Keratinocyte (primary cell): ENCODE data around the gene CDC34. TPM values are rescaled to one million over a fixed set of nuclear protein-coding genes. Genes with fewer than 3 reads are reported as not detected.

Source experiments
- DNase-seq: peaks from one replicate; pipeline ENCODE4 v3.0.0-alpha.2; 2011; ENCODE audit warnings: low read depth, missing footprints, low spot score
- FAIRE-seq: peaks from 2 replicates; lab custom pipeline; 2011; peaks lifted over from hg19 to GRCh38; lab: Jason Lieb, UNC
- H2AFZ ChIP-seq: 2 replicates; pipeline ENCODE4 v1.6.0; 2012; ENCODE audit warnings: low read length, control low read depth, inconsistent platforms; ENCODE audit not compliant: control insufficient read depth
- H3K27ac ChIP-seq: 2 replicates; pipeline ENCODE4 v1.5.1; 2011; ENCODE audit warnings: low read length; ENCODE audit not compliant: control insufficient read depth, insufficient read depth
- H3K27me3 ChIP-seq: 3 replicates; pipeline ENCODE4 v1.6.0; 2011; ENCODE audit warnings: low read length; ENCODE audit not compliant: control insufficient read depth, insufficient read depth; ENCODE audit errors: extremely low read depth
- H3K36me3 ChIP-seq, 2 experiments: 2 replicates in 1 of 2; 3 replicates in 1 of 2; pipeline ENCODE4 v1.5.1; 2011; ENCODE audit warnings: low read length in 2 of 2, mild to moderate bottlenecking in 1 of 2; ENCODE audit not compliant: control insufficient read depth in 2 of 2, insufficient read depth in 2 of 2; ENCODE audit errors: extremely low read depth in 1 of 2
- H3K4me1 ChIP-seq: 3 replicates; pipeline ENCODE4 v1.5.1; 2011; ENCODE audit warnings: low read length; ENCODE audit not compliant: control insufficient read depth, insufficient read depth; ENCODE audit errors: extremely low read depth
- H3K4me2 ChIP-seq: 3 replicates; pipeline ENCODE4 v1.6.0; 2011; ENCODE audit warnings: low read depth, low read length; ENCODE audit not compliant: control insufficient read depth, insufficient read depth; ENCODE audit errors: extremely low read depth
- H3K4me3 ChIP-seq, 3 experiments: fragments of 200-600 bp in 1 of 3; sonication (generic) in 1 of 3; 2 replicates in 2 of 3; 3 replicates in 1 of 3; pipeline ENCODE4 v1.5.1; 2011 to 2016; ENCODE audit warnings: low read length in 3 of 3, mild to moderate bottlenecking in 3 of 3, control low read depth in 2 of 3, inconsistent platforms in 1 of 3, low read depth in 1 of 3, mixed read lengths in 1 of 3, mixed run types in 1 of 3, moderate library complexity in 1 of 3; ENCODE audit not compliant: control insufficient read depth in 2 of 3, insufficient read depth in 2 of 3; ENCODE audit errors: extremely low read depth in 1 of 3
- H3K79me2 ChIP-seq: 2 replicates; pipeline ENCODE4 v1.6.0; 2012; ENCODE audit warnings: low read length; ENCODE audit not compliant: control insufficient read depth, insufficient read depth
- H3K9ac ChIP-seq: 3 replicates; pipeline ENCODE4 v1.6.0; 2011; ENCODE audit warnings: low read length; ENCODE audit not compliant: control insufficient read depth, insufficient read depth; ENCODE audit errors: extremely low read depth
- H3K9me1 ChIP-seq: 3 replicates; pipeline ENCODE4 v1.6.0; 2011; ENCODE audit warnings: low read length; ENCODE audit not compliant: control insufficient read depth, insufficient read depth; ENCODE audit errors: extremely low read depth
- H3K9me3 ChIP-seq: 2 replicates; pipeline ENCODE4 v1.5.1; 2012; ENCODE audit warnings: low read depth, low read length; ENCODE audit not compliant: control insufficient read depth
- H4K20me1 ChIP-seq: 3 replicates; pipeline ENCODE4 v1.6.0; 2011; ENCODE audit warnings: low read length; ENCODE audit not compliant: control insufficient read depth, insufficient read depth; ENCODE audit errors: extremely low read depth
- CTCF ChIP-seq, 3 experiments: IDR thresholded peaks in 1 of 3; conservative IDR thresholded peaks in 1 of 3; optimal IDR thresholded peaks in 1 of 3; 2 replicates in 2 of 3; 3 replicates in 1 of 3; pipeline versions ENCODE3 to v1.5.1; 2011; ENCODE audit warnings: low read length in 3 of 3, mild to moderate bottlenecking in 3 of 3, moderate library complexity in 2 of 3, control low read depth in 1 of 3, inconsistent platforms in 1 of 3; ENCODE audit not compliant: insufficient read depth in 2 of 3; ENCODE audit errors: extremely low read depth in 1 of 3
- EZH2 ChIP-seq: IDR thresholded peaks from one replicate; pipeline ENCODE4 v1.6.1; 2012; ENCODE audit warnings: inconsistent platforms, mild to moderate bottlenecking, low read length, moderate library complexity
- dilution Hi-C: fragments of 300-500 bp; cut with MboI; formaldehyde crosslinking; loops from one replicate; pipeline ENCODE4 v1.7.0; 2020; ENCODE audit warnings: low sequenced_read_pairs; ENCODE audit not compliant: extremely low pct_ligation_motif_present
- polyA plus RNA-seq, 5 experiments: library from polyadenylated mRNA; depleted of rRNA in 3 of 5; stranded (reverse) in 3 of 5; stranded (forward) in 1 of 5; unstranded in 1 of 5; fragments of >200 nt; gene quantifications; 1 replicate in 1 of 5; 2 replicates in 3 of 5; 3 replicates in 1 of 5; pipeline versions ENCODE4 v1.2.1 to v1.2.3, GENCODE V29; 2011 to 2012; ENCODE audit warnings: missing spikeins in 2 of 5, low read depth in 1 of 5, low replicate concordance in 1 of 5

The CDC34 gene
- polyA plus RNA-seq, 1 donor (not counting 4 experiments of a cell fraction or from before 2014, with no cell fraction given): 47.5 TPM

GRCh38 chr19:508204-509150 is 23.1 kb upstream of the CDC34 start:
- Histone ChIP-seq H3K4me1 (peaks cover 32% of the 10 kb centered on the region), H3K36me3 (peaks cover 0 to 3% of the 10 kb centered on the region in 2 experiments), H3K9ac (peak overlapping the region; percentile 85), H3K4me3 (peak overlapping the region; percentile 57 to 88 (median 74)), H3K27me3 (no peaks in the 10 kb centered on the region), H4K20me1 (no peaks in the 10 kb centered on the region), H2AFZ (no peak overlapping the region), H3K27ac (no peak overlapping the region), H3K9me3 (no peaks in the 10 kb centered on the region), H3K4me2 (peak overlapping the region; percentile 75), H3K9me1 (peaks cover 4% of the 10 kb centered on the region), H3K79me2 (peaks cover 16% of the 10 kb centered on the region)
- no peak for FAIRE-seq
- DNase-seq: no peak
- dilution Hi-C loops: no loop called here
- TF ChIP-seq EZH2 (no peak), CTCF (optimal IDR thresholded peaks at IDR 0.05 in 1 of 3, IDR thresholded peaks at IDR 0.05 in 1 of 3, conservative IDR thresholded peaks at IDR 0.05 in 1 of 3; ENCODE audit: extremely low read depth in 1 of 3, insufficient read depth in 2 of 3, low read length in 3 of 3) (no peak)

- FAIRE-seq (peak; percentile 66), DNase-seq (peak; percentile 59)
- Histone ChIP-seq H3K27ac (peak overlapping the region; percentile 82), H2AFZ (peak overlapping the region; percentile 70), H3K9me3 (no peaks in the 10 kb centered on the region), H4K20me1 (no peaks in the 10 kb centered on the region), H3K4me1 (peaks cover 30% of the 10 kb centered on the region), H3K79me2 (peaks cover 16% of the 10 kb centered on the region), H3K9ac (peak overlapping the region; percentile 77), H3K9me1 (peaks cover 2% of the 10 kb centered on the region), H3K4me2 (peak overlapping the region; percentile 93), H3K4me3 (peak overlapping the region; percentile 4 to 63 (median 53)), H3K36me3 (peaks cover 2 to 4% of the 10 kb centered on the region in 2 experiments), H3K27me3 (no peaks in the 10 kb centered on the region)
- dilution Hi-C loops: no loop called here
- peak; percentile 96 to 99 (median 99) for TF ChIP-seq CTCF (optimal IDR thresholded peaks at IDR 0.05 in 1 of 3, IDR thresholded peaks at IDR 0.05 in 1 of 3, conservative IDR thresholded peaks at IDR 0.05 in 1 of 3; ENCODE audit: extremely low read depth in 1 of 3, insufficient read depth in 2 of 3, low read length in 3 of 3)
- TF ChIP-seq EZH2: no peak
Observed at GRCh38 chr19:510606-511100, 20.9 kb upstream of the CDC34 start.
